Testis (tissue), 3 donors: Measurements from ENCODE around the gene CLDN19. TPM values are rescaled to one million over a fixed set of nuclear protein-coding genes. Genes with fewer than 3 reads are reported as not detected.

Source experiments
- DNase-seq: peaks from one replicate; pipeline ENCODE4 v3.0.0-alpha.2; 2019
- H3K27ac ChIP-seq, 2 donors: fragments of 200-600 bp; sonication (generic); one replicate each; pipeline ENCODE4 v1.5.1; 2019
- H3K27me3 ChIP-seq: fragments of 200-600 bp; sonication (generic); one replicate; pipeline ENCODE4 v1.5.1; 2019
- H3K36me3 ChIP-seq: fragments of 200-600 bp; sonication (generic); one replicate; pipeline ENCODE4 v1.5.1; 2017; ENCODE audit warnings: low read depth; ENCODE audit errors: missing control alignments
- H3K4me1 ChIP-seq: fragments of 200-600 bp; sonication (generic); one replicate; pipeline ENCODE4 v1.5.1; 2019
- H3K4me3 ChIP-seq, 2 donors: fragments of 200-600 bp; sonication (generic); one replicate each; pipeline ENCODE4 v1.5.1; 2017 to 2019
- H3K9me3 ChIP-seq: fragments of 200-600 bp; sonication (generic); one replicate; pipeline ENCODE4 v1.5.1; 2017
- POLR2A ChIP-seq: fragments of 450-650 bp; IDR thresholded peaks from one replicate; pipeline ENCODE4 v1.6.1; 2017; ENCODE audit warnings: antibody characterized with exemption, mild to moderate bottlenecking, moderate library complexity
- WGBS, 2 donors: methylation state at CpG; one replicate each; pipeline ENCODE4 v1.1.5; 2018; 5-methylcytosine and 5-hydroxymethylcytosine counted together
- intact Hi-C: fragments of 100-400 bp; cut with DNase I; formaldehyde crosslinking; loops from one replicate; pipeline ENCODE4 v1.15.1; 2023; ENCODE audit warnings: low total_unique reads
- polyA plus RNA-seq: library from polyadenylated mRNA; stranded (reverse); fragments of 350-450 nt; fragmentation: Illumina TruSeq; extraction: RNeasy Lipid Tissue Mini Kit (QIAGEN cat#74804); gene quantifications from one replicate; pipeline ENCODE4 v1.2.3, GENCODE V29; 2014; ENCODE audit warnings: low read depth, low replicate concordance; ENCODE audit not compliant: insufficient read depth
- total RNA-seq, 2 donors: library from RNA; depleted of rRNA; stranded (reverse); fragments of >200 nt; gene quantifications; one replicate each; pipeline ENCODE4 v1.2.3, GENCODE V29; 2016
- TF ChIP-seq, protein P1 (sequence below), 3 experiments: fragments of 450-650 bp in 2 of 3; fragments of 200-600 bp in 1 of 3; sonication (generic) in 1 of 3; IDR thresholded peaks; one replicate each; pipeline ENCODE4 v1.5.1; 2016 to 2019; ENCODE audit warnings: antibody characterized with exemption in 3 of 3, mild to moderate bottlenecking in 2 of 3, moderate library complexity in 1 of 3

CLDN19 gene
- total and polyA plus RNA-seq, 3 donors from 2014 or later, result 0.12 to 0.24 (median 0.19) TPM

DNA sequence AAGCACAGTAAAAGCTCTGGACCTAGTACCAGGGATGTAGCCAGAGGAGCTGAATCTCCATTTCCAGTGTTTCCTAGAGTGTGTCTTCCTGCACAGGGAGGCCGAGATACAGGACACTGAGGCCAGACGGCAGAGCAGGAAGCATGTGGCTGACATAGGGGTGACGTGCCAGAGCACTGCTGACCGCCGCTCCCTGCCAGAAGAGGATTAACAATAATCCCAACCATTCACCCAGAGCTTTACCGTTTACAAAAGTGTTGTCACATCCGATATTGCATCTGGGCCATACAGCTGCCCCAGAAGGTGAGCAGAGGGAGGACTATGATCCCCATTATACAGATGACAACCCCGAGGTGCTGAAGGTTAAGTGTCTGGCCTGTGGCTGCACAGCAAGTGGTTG is 5.8 kb upstream of the CLDN19 start:
- no peak for DNase-seq
- intact Hi-C loops, result no loop called here
- Histone ChIP-seq H3K27me3 (no peaks in the 10 kb centered on the region), H3K4me3 (no peak overlapping the region), H3K4me1 (no peaks in the 10 kb centered on the region), H3K36me3 (no peaks in the 10 kb centered on the region), H3K27ac (no peak overlapping the region), H3K9me3 (no peaks in the 10 kb centered on the region)
- 81 to 83% methylated on average over 7 to 8 of the region's 8 CpGs for WGBS, 2 donors
- TF ChIP-seq, protein P1, sequence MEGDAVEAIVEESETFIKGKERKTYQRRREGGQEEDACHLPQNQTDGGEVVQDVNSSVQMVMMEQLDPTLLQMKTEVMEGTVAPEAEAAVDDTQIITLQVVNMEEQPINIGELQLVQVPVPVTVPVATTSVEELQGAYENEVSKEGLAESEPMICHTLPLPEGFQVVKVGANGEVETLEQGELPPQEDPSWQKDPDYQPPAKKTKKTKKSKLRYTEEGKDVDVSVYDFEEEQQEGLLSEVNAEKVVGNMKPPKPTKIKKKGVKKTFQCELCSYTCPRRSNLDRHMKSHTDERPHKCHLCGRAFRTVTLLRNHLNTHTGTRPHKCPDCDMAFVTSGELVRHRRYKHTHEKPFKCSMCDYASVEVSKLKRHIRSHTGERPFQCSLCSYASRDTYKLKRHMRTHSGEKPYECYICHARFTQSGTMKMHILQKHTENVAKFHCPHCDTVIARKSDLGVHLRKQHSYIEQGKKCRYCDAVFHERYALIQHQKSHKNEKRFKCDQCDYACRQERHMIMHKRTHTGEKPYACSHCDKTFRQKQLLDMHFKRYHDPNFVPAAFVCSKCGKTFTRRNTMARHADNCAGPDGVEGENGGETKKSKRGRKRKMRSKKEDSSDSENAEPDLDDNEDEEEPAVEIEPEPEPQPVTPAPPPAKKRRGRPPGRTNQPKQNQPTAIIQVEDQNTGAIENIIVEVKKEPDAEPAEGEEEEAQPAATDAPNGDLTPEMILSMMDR (IDR thresholded peaks at IDR 0.05), result no peak
- no peak for TF ChIP-seq POLR2A

DNA sequence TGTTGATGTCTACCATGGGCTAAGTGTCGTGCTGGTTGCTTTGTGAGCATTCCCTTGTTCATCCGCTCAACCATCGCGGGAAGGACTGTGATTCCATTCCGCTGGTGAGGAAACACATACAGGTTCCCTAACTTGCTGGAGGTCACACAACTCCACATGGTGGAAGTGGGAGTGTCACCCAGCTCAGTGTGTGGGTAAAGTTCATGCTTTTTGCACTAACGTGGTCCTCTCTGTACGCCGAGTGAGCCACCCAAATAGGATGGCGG is 4.0 kb upstream of the CLDN19 start:
- intact Hi-C loops, result no loop called here
- Histone ChIP-seq H3K4me3 (no peak overlapping the region), H3K27ac (no peak overlapping the region), H3K4me1 (no peaks in the 10 kb centered on the region), H3K36me3 (no peaks in the 10 kb centered on the region), H3K9me3 (no peaks in the 10 kb centered on the region), H3K27me3 (no peaks in the 10 kb centered on the region)
- no peak for DNase-seq
- TF ChIP-seq POLR2A, result no peak
- TF ChIP-seq, protein P1 (IDR thresholded peaks at IDR 0.05), result no peak
- WGBS, 2 donors, result 95% methylated on average over 9 of the region's 9 CpGs

GRCh38 chr1:42743317-42744147 is 3.5 kb upstream of the CLDN19 start:
- DNase-seq, result no peak
- H3K4me3 ChIP-seq, result no peak overlapping the region
- TF ChIP-seq, protein P1 (IDR thresholded peaks at IDR 0.05), result no peak
- TF ChIP-seq POLR2A, result no peak
- intact Hi-C loops, result no loop called here
- H3K4me1 ChIP-seq, result no peaks in the 10 kb centered on the region
- no peak overlapping the region for H3K27ac ChIP-seq
- 85 to 90% methylated on average over 21 of the region's 21 CpGs for WGBS, 2 donors
- no peaks in the 10 kb centered on the region for H3K9me3 ChIP-seq
- H3K27me3 ChIP-seq, result no peaks in the 10 kb centered on the region
- no peaks in the 10 kb centered on the region for H3K36me3 ChIP-seq

DNA sequence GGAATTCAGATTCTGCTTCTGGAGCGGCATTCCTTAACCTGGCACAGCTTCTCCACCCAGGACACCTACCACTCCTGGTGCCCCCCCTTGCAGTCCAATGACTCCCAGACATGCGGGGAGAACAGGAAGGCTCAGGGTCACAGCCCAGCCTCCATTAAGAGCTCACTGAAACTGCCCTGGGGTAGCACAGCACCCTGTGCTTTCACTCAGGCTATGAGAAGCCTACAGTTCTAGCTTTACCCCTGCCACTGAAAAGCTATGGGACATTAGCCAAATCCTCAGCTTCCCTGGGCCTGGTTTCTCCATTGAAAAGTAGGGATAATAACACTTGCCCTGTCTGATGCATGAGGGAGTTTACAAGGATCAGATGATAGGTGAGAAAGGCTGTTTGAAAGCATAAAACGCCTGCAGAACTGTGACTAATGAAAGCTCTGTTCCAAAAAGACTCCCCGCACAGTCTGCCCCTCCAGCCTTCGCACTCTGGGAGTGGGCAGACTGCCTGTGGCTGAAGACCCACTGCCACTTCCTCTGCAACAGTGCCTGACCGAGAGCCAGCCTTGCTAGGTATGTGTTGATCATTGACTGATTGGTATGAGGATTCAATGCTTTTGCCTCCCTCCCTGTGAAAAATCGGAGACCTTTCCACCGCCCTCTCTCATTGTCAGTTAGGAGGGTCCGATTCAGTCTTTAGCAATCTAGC is 2.7 kb upstream of the CLDN19 start:
- intact Hi-C loops, result no loop called here
- Histone ChIP-seq H3K4me1 (no peaks in the 10 kb centered on the region), H3K9me3 (no peaks in the 10 kb centered on the region), H3K27ac (no peak overlapping the region), H3K36me3 (no peaks in the 10 kb centered on the region), H3K27me3 (no peaks in the 10 kb centered on the region), H3K4me3 (no peak overlapping the region)
- WGBS, 2 donors, result 88 to 91% methylated on average over 9 of the region's 9 CpGs
- no peak for DNase-seq
- TF ChIP-seq POLR2A, result no peak
- TF ChIP-seq, protein P1 (IDR thresholded peaks at IDR 0.05), result no peak
